H1 (cell line): ENCODE measurements around the gene TMEM220. TPM values are rescaled to one million over a fixed set of nuclear protein-coding genes. Genes with fewer than 3 reads are reported as not detected.

Experiments
- CTCF ChIA-PET: fragments of 300-600 bp; sonication (Branson Sonifier 250); formaldehyde crosslinking; loops from one replicate; lab custom pipeline; 2021; ENCODE audit not compliant: partially characterized antibody; lab: Charles Lee
- POLR2A ChIA-PET: fragments of 300-600 bp; sonication (Branson Sonifier 250); formaldehyde crosslinking; loops from one replicate; lab custom pipeline; 2021; ENCODE audit warnings: inconsistent platforms; ENCODE audit not compliant: partially characterized antibody; lab: Charles Lee
- DNase-seq, 2 experiments: peaks; one replicate each; pipeline versions ENCODE4 v3.0.0 to v3.0.0-alpha.2; 2010 to 2022; ENCODE audit warnings: low spot score in 2 of 2, low read depth in 1 of 2, mixed read lengths in 1 of 2
- FAIRE-seq: peaks from 2 replicates; lab custom pipeline; 2011; peaks lifted over from hg19 to GRCh38; lab: Jason Lieb, UNC
- H2AFZ ChIP-seq: 2 replicates; pipeline ENCODE4 v1.8.1; 2012; ENCODE audit warnings: low read length, inconsistent platforms
- H2AK5ac ChIP-seq: 2 replicates; pipeline ENCODE4 v1.6.1; 2013; ENCODE audit warnings: low read depth, low read length
- H2BK120ac ChIP-seq: replicated peaks from 2 replicates; pipeline ENCODE3; 2013; ENCODE audit warnings: low read depth, low read length, inconsistent platforms
- H2BK12ac ChIP-seq: 2 replicates; pipeline ENCODE4 v1.6.1; 2013; ENCODE audit warnings: low read depth, low read length
- H2BK15ac ChIP-seq: 2 replicates; pipeline ENCODE4 v1.6.1; 2013; ENCODE audit warnings: low read length
- H2BK20ac ChIP-seq: 2 replicates; pipeline ENCODE4 v1.6.1; 2013; ENCODE audit warnings: low read length
- H2BK5ac ChIP-seq: 2 replicates; pipeline ENCODE4 v1.6.1; 2013; ENCODE audit warnings: low read depth, low read length
- H3K14ac ChIP-seq: 2 replicates; pipeline ENCODE4 v1.6.1; 2013; ENCODE audit warnings: inconsistent platforms; ENCODE audit not compliant: insufficient read length
- H3K18ac ChIP-seq: 2 replicates; pipeline ENCODE4 v1.6.1; 2013; ENCODE audit warnings: low read length; ENCODE audit errors: extremely low read depth
- H3K23ac ChIP-seq: 2 replicates; pipeline ENCODE4 v1.6.1; 2013; ENCODE audit warnings: inconsistent platforms; ENCODE audit not compliant: insufficient read length
- H3K23me2 ChIP-seq: 2 replicates; pipeline ENCODE4 v1.6.1; 2013; ENCODE audit warnings: low read depth, low read length
- H3K27ac ChIP-seq: 2 replicates; pipeline ENCODE4 v1.6.1; 2011; ENCODE audit warnings: low read depth, low read length, inconsistent platforms
- H3K27me3 ChIP-seq, 4 experiments: replicated peaks in 1 of 4; 1 replicate in 1 of 4; 2 replicates in 3 of 4; pipeline versions ENCODE4 v1.6.1 to v1.8.1; 2011 to 2013; ENCODE audit warnings: low read length in 3 of 4, mild to moderate bottlenecking in 3 of 4, inconsistent platforms in 2 of 4, mixed read lengths in 2 of 4, moderate library complexity in 1 of 4; ENCODE audit not compliant: control insufficient read depth in 3 of 4, insufficient read depth in 3 of 4; ENCODE audit errors: extremely low read depth in 1 of 4
- H3K36me3 ChIP-seq, 4 experiments: 2 replicates each; pipeline versions ENCODE4 v1.6.1 to v1.8.1; 2011 to 2013; ENCODE audit warnings: mild to moderate bottlenecking in 4 of 4, low read length in 3 of 4, moderate library complexity in 2 of 4, control low read depth in 1 of 4, inconsistent platforms in 1 of 4; ENCODE audit not compliant: insufficient read depth in 4 of 4, control insufficient read depth in 2 of 4
- H3K4ac ChIP-seq: replicated peaks from 2 replicates; pipeline ENCODE3; 2013; ENCODE audit warnings: low read length, low read depth, mixed read lengths, inconsistent platforms; ENCODE audit not compliant: insufficient read length
- H3K4me1 ChIP-seq, 4 experiments: replicated peaks in 1 of 4; 1 replicate in 1 of 4; 2 replicates in 3 of 4; pipeline versions ENCODE4 v1.6.1 to v1.8.1; 2011 to 2013; ENCODE audit warnings: low read length in 3 of 4, inconsistent platforms in 2 of 4, mixed read lengths in 1 of 4; ENCODE audit not compliant: insufficient read depth in 4 of 4, control insufficient read depth in 3 of 4
- H3K4me2 ChIP-seq, 2 experiments: 2 replicates each; pipeline versions ENCODE4 v1.6.1 to v1.8.1; 2011 to 2013; ENCODE audit warnings: low read depth in 2 of 2, low read length in 2 of 2, control low read depth in 1 of 2, inconsistent platforms in 1 of 2, mild to moderate bottlenecking in 1 of 2; ENCODE audit not compliant: insufficient read depth in 1 of 2
- H3K4me3 ChIP-seq, 4 experiments: fragments of 200-600, 300-600 bp in 1 of 4; sonication (generic), shearing (Covaris generic), sonication (Bioruptor Twin) in 1 of 4; 2 replicates each; pipeline versions ENCODE4 v1.5.1 to v1.8.1; 2011 to 2016; ENCODE audit warnings: low read length in 4 of 4, low read depth in 3 of 4, control low read depth in 2 of 4, inconsistent platforms in 2 of 4, mild to moderate bottlenecking in 2 of 4, mixed read lengths in 1 of 4, moderate library complexity in 1 of 4; ENCODE audit not compliant: insufficient read depth in 2 of 4; ENCODE audit errors: extremely low read depth in 1 of 4
- H3K56ac ChIP-seq: replicated peaks from 2 replicates; pipeline ENCODE3; 2013; ENCODE audit warnings: low read depth, mild to moderate bottlenecking, mixed read lengths, low read length, inconsistent platforms; ENCODE audit not compliant: insufficient read length
- H3K79me1 ChIP-seq: 2 replicates; pipeline ENCODE4 v1.6.1; 2013; ENCODE audit warnings: low read depth, low read length, control low read depth
- H3K79me2 ChIP-seq, 2 experiments: 2 replicates each; pipeline versions ENCODE4 v1.6.1 to v1.8.1; 2012 to 2013; ENCODE audit warnings: low read length in 2 of 2, mild to moderate bottlenecking in 2 of 2, inconsistent platforms in 1 of 2; ENCODE audit not compliant: insufficient read depth in 2 of 2, control insufficient read depth in 1 of 2
- H3K9ac ChIP-seq, 4 experiments: replicated peaks in 1 of 4; 1 replicate in 1 of 4; 2 replicates in 3 of 4; pipeline versions ENCODE4 v1.6.1 to v1.8.1; 2011 to 2013; ENCODE audit warnings: low read depth in 3 of 4, low read length in 3 of 4, control low read depth in 2 of 4, mild to moderate bottlenecking in 2 of 4, moderate library complexity in 2 of 4, inconsistent platforms in 1 of 4; ENCODE audit errors: extremely low read depth in 1 of 4
- H3K9me3 ChIP-seq, 2 experiments: 2 replicates each; pipeline versions ENCODE4 v1.6.1 to v1.8.1; 2012 to 2013; ENCODE audit warnings: mild to moderate bottlenecking in 2 of 2, moderate library complexity in 2 of 2, control low read depth in 1 of 2, inconsistent platforms in 1 of 2, low read depth in 1 of 2, low read length in 1 of 2, mixed read lengths in 1 of 2; ENCODE audit not compliant: insufficient read depth in 2 of 2
- H4K20me1 ChIP-seq, 2 experiments: replicated peaks in 1 of 2; 2 replicates each; pipeline versions ENCODE3 to v1.8.1; 2011 to 2013; ENCODE audit warnings: inconsistent platforms in 2 of 2, low read length in 2 of 2, mild to moderate bottlenecking in 1 of 2; ENCODE audit not compliant: insufficient read depth in 2 of 2, control insufficient read depth in 1 of 2
- H4K5ac ChIP-seq: 2 replicates; pipeline ENCODE4 v1.6.1; 2013; ENCODE audit warnings: low read length, low read depth, mixed read lengths, inconsistent platforms; ENCODE audit not compliant: insufficient read length
- H4K8ac ChIP-seq: 2 replicates; pipeline ENCODE4 v1.8.0; 2013; ENCODE audit warnings: mild to moderate bottlenecking, moderate library complexity, low read length, inconsistent platforms; ENCODE audit not compliant: insufficient read depth; ENCODE audit errors: extremely low read depth
- H4K91ac ChIP-seq: replicated peaks from 2 replicates; pipeline ENCODE3; 2013; ENCODE audit warnings: low read length, mixed read lengths, inconsistent platforms; ENCODE audit not compliant: insufficient read length
- FOSL1 ChIP-seq: IDR thresholded peaks from 2 replicates; pipeline ENCODE4 v1.6.1; 2011; ENCODE audit warnings: mild to moderate bottlenecking, low read depth, low read length, moderate library complexity; ENCODE audit not compliant: insufficient read depth
- WGBS, 2 experiments: shearing (Covaris generic) in 1 of 2; methylation state at CpG; one replicate each; pipeline versions ENCODE4 v1.1.6 to v1.1.7; 2013 to 2015; ENCODE audit warnings: low lambda C conversion rate in 2 of 2, mixed read lengths in 2 of 2, inconsistent platforms in 1 of 2, low coverage in 1 of 2, missing lambda C conversion rate in 1 of 2; ENCODE audit not compliant: insufficient replicate concordance in 2 of 2, insufficient coverage in 1 of 2, insufficient read length in 1 of 2; ENCODE audit errors: extremely low coverage in 1 of 2, missing lambda C conversion rate in 1 of 2; 5-methylcytosine and 5-hydroxymethylcytosine counted together
- polyA plus RNA-seq, 7 experiments: library from polyadenylated mRNA; depleted of rRNA in 3 of 7; stranded (reverse) in 5 of 7; unstranded in 2 of 7; fragments of >200 nt in 5 of 7; fragments of 200-250 nt in 2 of 7; gene quantifications; 1 replicate in 5 of 7; 2 replicates in 1 of 7; 4 replicates in 1 of 7; pipeline versions ENCODE4 v1.2.1 to v1.2.3, GENCODE V29; 2011 to 2013; ENCODE audit warnings: missing spikeins in 2 of 7, mixed read lengths in 2 of 7
- total RNA-seq: library from RNA; stranded (reverse); fragmentation: NEBNext Ultra II Directional; extraction: Animal tissue kit (Norgen Biotek cat#: 25700); gene quantifications from 2 replicates; pipeline ENCODE4 v1.2.1, GENCODE V29; 2021

TMEM220 gene
- total and polyA plus RNA-seq, 2 of the 8 experiments (the other 6 are each of a cell fraction or from before 2014, with no cell fraction given), result 3.8 to 4.1 TPM

DNA sequence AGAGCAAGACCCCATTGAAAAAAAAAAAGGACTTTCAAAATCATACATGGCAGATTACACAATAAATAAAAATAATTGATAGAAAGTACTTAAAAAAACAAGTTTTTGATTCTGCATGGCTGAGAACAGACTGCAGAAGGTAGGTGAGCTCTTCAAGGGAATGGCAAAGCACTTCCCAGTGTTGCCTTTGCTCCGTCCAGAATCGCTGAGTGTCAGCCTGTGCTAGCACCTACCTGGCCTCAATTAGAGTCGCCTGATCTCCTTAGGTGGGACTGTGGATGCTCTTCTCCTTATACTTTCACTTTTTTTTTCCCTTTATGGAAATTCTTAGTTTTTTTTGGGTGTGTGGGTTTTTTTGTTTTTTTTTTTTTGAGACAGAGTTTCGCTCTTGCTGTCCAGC is 6.0 kb upstream of the TMEM220 start:
- Histone ChIP-seq H3K27ac (no peak overlapping the region), H2AFZ (no peak overlapping the region), H2BK12ac (no peak overlapping the region), H3K23ac (no peak overlapping the region), H2BK120ac (no peak overlapping the region), H3K79me2 (no peaks in the 10 kb centered on the region), H3K4me1 (peaks cover 0 to 10% (median 3%) of the 10 kb centered on the region in 4 experiments; a peak in 4 of 7 replicates), H4K8ac (no peak overlapping the region), H3K56ac (no peak overlapping the region), H3K9me3 (peaks cover 0 to 2% of the 10 kb centered on the region in 2 experiments; a peak in 1 of 4 replicates), H3K23me2 (no peaks in the 10 kb centered on the region; the same call in 1 of the 2 replicates), H3K4me2 (no peak overlapping the region), H3K79me1 (no peaks in the 10 kb centered on the region), H3K36me3 (no peaks in the 10 kb centered on the region), H2BK15ac (no peak overlapping the region), H3K18ac (no peak overlapping the region), H4K20me1 (no peaks in the 10 kb centered on the region), H3K4ac (no peak overlapping the region), H3K27me3 (no peaks in the 10 kb centered on the region), H2AK5ac (no peak overlapping the region), H4K5ac (no peak overlapping the region), H3K14ac (no peak overlapping the region), H2BK5ac (no peak overlapping the region), H3K9ac (no peak overlapping the region), H4K91ac (no peak overlapping the region), H3K4me3 (no peak overlapping the region), H2BK20ac (no peak overlapping the region)
- ChIA-PET POLR2A (interaction anchor here (1.5 kb wide), 1 partner anchor 11 kb away, joined by 3 read pairs; no protein-coding TSS in a partner anchor), CTCF (interaction anchor here (0.6 to 8.1 kb wide), 20 partner anchors 12 to 1199 kb away, joined by 3 to 88 read pairs (median 10); partner anchors contain the start of gene PIRT)
- TF ChIP-seq FOSL1, result no peak
- no peak for FAIRE-seq
- WGBS, 2 experiments, result 94% methylated on average over 4 of the region's 4 CpGs; no CpG with 5 or more reads in 1 of the 2 experiments
- no peak for DNase-seq
